HS-27A (cell line): ENCODE measurements around the gene NQO2.
"Not testable (repeated sequence)": the region's sequence is repeated elsewhere in the genome, so short reads cannot be mapped to it uniquely, and the experiment has no call there.

ENCODE experiments used
- DNase-seq: peaks from one replicate; pipeline ENCODE4 v3.0.0-alpha.2; 2012; ENCODE audit warnings: low read depth, missing footprints

NQO2 gene

GRCh38 chr6:2970034-2970685, 29.5 kb upstream of the NQO2 start:
- no peak for DNase-seq

- no peak for DNase-seq
These were observed 28.8 kb upstream of the NQO2 start for GRCh38 chr6:2970753-2971419.

GRCh38 chr6:2971420-2972218, 28.1 kb upstream of the NQO2 start, which contains the start of gene SERPINB6:
Gene SERPINB6, minus strand, starts transcription at chr6:2971567. Its CDS starts 12,235 bp downstream, at chr6:2959332.
- DNase-seq: no peak

- not testable (repeated sequence) for DNase-seq
These were observed 27.5 kb upstream of the NQO2 start for GRCh38 chr6:2972219-2972487.

GRCh38 chr6:2972685-2973084, 27.0 kb upstream of the NQO2 start:
- DNase-seq: not testable (repeated sequence)

- DNase-seq: not testable (repeated sequence)
These were observed 26.5 kb upstream of the NQO2 start for GRCh38 chr6:2973180-2973579.

- no peak for DNase-seq
These were observed 26.0 kb upstream of the NQO2 start for GRCh38 chr6:2973676-2974075.

- no peak for DNase-seq
These were observed 23.6 kb upstream of the NQO2 start for GRCh38 chr6:2976060-2976459.

GRCh38 chr6:2976571-2977085, 23.1 kb upstream of the NQO2 start:
- no peak for DNase-seq

- DNase-seq: no peak
These were observed 22.4 kb upstream of the NQO2 start for GRCh38 chr6:2977290-2977689.

GRCh38 chr6:2977799-2978590, 21.7 kb upstream of the NQO2 start:
- no peak for DNase-seq

- DNase-seq: no peak
These were observed 20.8 kb upstream of the NQO2 start for GRCh38 chr6:2978923-2979322.

- no peak for DNase-seq
These were observed 19.8 kb upstream of the NQO2 start for GRCh38 chr6:2979819-2980464.

- DNase-seq: no peak
These were observed 19.2 kb upstream of the NQO2 start for GRCh38 chr6:2980465-2980855.

- no peak for DNase-seq
These were observed 17.1 kb upstream of the NQO2 start for GRCh38 chr6:2982426-2983117.

GRCh38 chr6:2984738-2985406, 14.8 kb upstream of the NQO2 start:
- no peak for DNase-seq

GRCh38 chr6:2986722-2987221, 12.9 kb upstream of the NQO2 start:
- no peak for DNase-seq

- no peak for DNase-seq
These were observed 11.6 kb upstream of the NQO2 start for GRCh38 chr6:2988094-2988425.

GRCh38 chr6:2988426-2989331, 11.0 kb upstream of the NQO2 start:
- DNase-seq: peak; percentile 77
